HepG2 (cell line): ENCODE results near the gene PRR35. TPM values are rescaled to one million over a fixed set of nuclear protein-coding genes. Genes with fewer than 3 reads are reported as not detected.
A peak's percentile ranks its signal among the peaks of the same experiment; 100 is the strongest.

Experiments
- CREM ChIP-seq, 2 experiments: sonication (generic) in 1 of 2; formaldehyde crosslinking in 1 of 2; IDR thresholded peaks; 2 replicates each; pipeline versions ENCODE4 v1.4.0 to v1.6.1; 2016 to 2020; ENCODE audit warnings: antibody characterized with exemption in 1 of 2, mild to moderate bottlenecking in 1 of 2, missing genetic modification reagents in 1 of 2
- ESRRA ChIP-seq: sonication (generic); formaldehyde crosslinking; IDR thresholded peaks from 2 replicates; pipeline ENCODE4 v1.5.1; 2020; ENCODE audit warnings: mild to moderate bottlenecking, low read depth, missing genetic modification reagents
- FOSL1 ChIP-seq: sonication (generic); formaldehyde crosslinking; IDR thresholded peaks from 2 replicates; pipeline ENCODE4 v1.9.0; 2021; ENCODE audit warnings: missing genetic modification reagents, borderline replicate concordance
- GPN1 ChIP-seq: sonication (generic); formaldehyde crosslinking; IDR thresholded peaks from 2 replicates; pipeline ENCODE4 v1.5.1; 2020; ENCODE audit warnings: missing genetic modification reagents, borderline replicate concordance
- HOXA3 ChIP-seq: sonication (generic); formaldehyde crosslinking; IDR thresholded peaks from 2 replicates; pipeline ENCODE4 v1.5.0; 2020; ENCODE audit warnings: missing genetic modification reagents
- MIER3 ChIP-seq: IDR thresholded peaks from 2 replicates; pipeline ENCODE4 v1.6.1; 2016; ENCODE audit warnings: missing compliant biosample characterization, borderline replicate concordance
- NFATC3 ChIP-seq: sonication (generic); formaldehyde crosslinking; IDR thresholded peaks from 2 replicates; pipeline ENCODE4 v1.5.1; 2020; ENCODE audit warnings: mild to moderate bottlenecking, missing genetic modification reagents
- RXRB ChIP-seq: IDR thresholded peaks from 2 replicates; pipeline ENCODE4 v1.6.1; 2016; ENCODE audit warnings: borderline replicate concordance, missing genetic modification reagents, missing compliant biosample characterization
- SNAI1 ChIP-seq: sonication (generic); formaldehyde crosslinking; IDR thresholded peaks from 2 replicates; pipeline ENCODE4 v1.5.0; 2020; ENCODE audit warnings: mild to moderate bottlenecking, missing genetic modification reagents, borderline replicate concordance
- ZNF263 ChIP-seq: sonication (generic); formaldehyde crosslinking; IDR thresholded peaks from 2 replicates; pipeline ENCODE4 v1.4.0; 2020; ENCODE audit warnings: missing genetic modification reagents
- ZNF317 ChIP-seq: sonication (generic); formaldehyde crosslinking; IDR thresholded peaks from 2 replicates; pipeline ENCODE4 v1.5.0; 2020; ENCODE audit warnings: mild to moderate bottlenecking, missing genetic modification reagents
- polyA plus RNA-seq, 8 experiments: library from polyadenylated mRNA; depleted of rRNA in 3 of 8; stranded (reverse) in 7 of 8; unstranded in 1 of 8; fragments of >200 nt; fragmentation: Illumina TruSeq in 4 of 8; extraction: Trizol in 4 of 8; gene quantifications; 2 replicates each; pipeline versions ENCODE4 v1.2.1 to v1.2.3, GENCODE V29; 2011 to 2016; ENCODE audit warnings: low read depth in 4 of 8, missing spikeins in 1 of 8, mixed read lengths in 1 of 8; ENCODE audit not compliant: insufficient read depth in 1 of 8
- total RNA-seq, 5 experiments: library from RNA; depleted of rRNA; stranded (reverse); fragments of >200 nt; fragmentation: Illumina TruSeq; extraction: Trizol; gene quantifications; 2 replicates each; pipeline ENCODE4 v1.2.3, GENCODE V29; 2016; ENCODE audit warnings: low read depth in 1 of 5
- TF ChIP-seq, protein P1 (sequence below): IDR thresholded peaks from 2 replicates; pipeline ENCODE4 v1.6.1; 2016
- TF ChIP-seq, protein P2 (sequence below): sonication (generic); formaldehyde crosslinking; IDR thresholded peaks from 2 replicates; pipeline ENCODE4 v1.5.1; 2020; ENCODE audit warnings: mild to moderate bottlenecking, missing genetic modification reagents, moderate library complexity
- TF ChIP-seq, protein P3 (sequence below): IDR thresholded peaks from 2 replicates; pipeline ENCODE4 v1.6.1; 2012; ENCODE audit warnings: inconsistent platforms
- TF ChIP-seq, protein P4 (sequence below): sonication (generic); formaldehyde crosslinking; IDR thresholded peaks from 2 replicates; pipeline ENCODE4 v1.9.0; 2022; ENCODE audit warnings: low read depth, missing genetic modification reagents
- TF ChIP-seq, protein P5 (sequence below): sonication (generic); formaldehyde crosslinking; IDR thresholded peaks from 2 replicates; pipeline ENCODE4 v1.4.0; 2020; ENCODE audit warnings: missing genetic modification reagents

PRR35 gene
- total and polyA plus RNA-seq, 2 of the 13 experiments (the other 11 are each of a cell fraction or from before 2014, with no cell fraction given), result 0.07 to 0.16 TPM

DNA sequence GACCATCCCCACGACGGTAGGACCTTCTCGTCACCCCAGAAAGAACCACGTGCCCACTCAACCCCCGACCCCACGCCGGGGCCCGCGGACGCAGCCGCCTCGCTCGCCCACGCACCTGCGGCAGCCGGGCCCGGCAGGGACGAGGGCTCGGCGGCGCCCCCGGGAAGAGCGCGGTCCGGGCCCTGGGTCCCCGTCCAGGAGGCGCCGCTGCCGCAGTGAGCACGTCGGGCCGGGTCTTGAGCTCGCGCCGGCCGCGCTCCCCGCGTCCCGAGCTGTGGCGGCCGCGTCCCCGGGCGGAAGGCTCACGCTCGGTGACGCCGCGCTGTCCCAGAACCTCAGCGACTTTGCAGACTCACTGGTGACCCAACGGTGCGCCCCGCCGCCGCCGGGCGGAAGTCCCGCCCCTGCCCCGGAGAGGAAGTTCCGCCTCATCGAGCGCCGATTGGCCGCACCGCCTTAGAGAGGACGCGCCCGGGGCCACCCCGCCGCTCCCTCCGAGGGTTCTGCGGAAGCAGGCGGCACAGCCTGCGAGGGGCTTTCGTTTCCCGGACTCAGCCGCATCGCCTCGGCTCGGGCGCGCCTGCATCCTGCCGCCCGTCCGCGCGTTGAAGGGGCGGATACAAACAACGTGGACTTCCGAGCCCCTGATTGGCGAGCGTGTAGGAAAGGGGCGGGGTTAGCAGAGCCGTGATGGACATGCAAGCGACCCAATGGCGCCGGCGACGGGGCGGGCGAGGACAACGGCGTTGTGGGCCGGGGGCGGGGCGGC is 28.9 kb downstream of the PRR35 start (continued):
- TF ChIP-seq, protein P1, sequence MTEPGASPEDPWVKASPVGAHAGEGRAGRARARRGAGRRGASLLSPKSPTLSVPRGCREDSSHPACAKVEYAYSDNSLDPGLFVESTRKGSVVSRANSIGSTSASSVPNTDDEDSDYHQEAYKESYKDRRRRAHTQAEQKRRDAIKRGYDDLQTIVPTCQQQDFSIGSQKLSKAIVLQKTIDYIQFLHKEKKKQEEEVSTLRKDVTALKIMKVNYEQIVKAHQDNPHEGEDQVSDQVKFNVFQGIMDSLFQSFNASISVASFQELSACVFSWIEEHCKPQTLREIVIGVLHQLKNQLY (CRISPR knock-in tag), result no peak
- TF ChIP-seq NFATC3 (CRISPR knock-in tag) (peak; percentile 42; the same call in 1 of the 2 replicates), HOXA3 (CRISPR knock-in tag) (peak; percentile 35; the same call in 1 of the 2 replicates), FOSL1 (CRISPR knock-in tag) (no peak), MIER3 (CRISPR knock-in tag) (no peak), ZNF263 (CRISPR knock-in tag) (0 out of 2 replicates have a peak, but pooled peaks have one; percentile 25), CREM (IDR thresholded peaks at IDR 0.05) (peak; percentile 54; the same call in 1 of the 2 replicates), CREM (CRISPR knock-in tag; IDR thresholded peaks at IDR 0.05) (no peak), ZNF317 (CRISPR knock-in tag) (0 out of 2 replicates have a peak, but pooled peaks have one; percentile 36), GPN1 (CRISPR knock-in tag) (0 out of 2 replicates have a peak, but pooled peaks have one; percentile 20), ESRRA (peak; percentile 66), SNAI1 (CRISPR knock-in tag) (0 out of 2 replicates have a peak, but pooled peaks have one; percentile 55), RXRB (CRISPR knock-in tag) (peak; percentile 38; the same call in 1 of the 2 replicates)
- TF ChIP-seq, protein P2, sequence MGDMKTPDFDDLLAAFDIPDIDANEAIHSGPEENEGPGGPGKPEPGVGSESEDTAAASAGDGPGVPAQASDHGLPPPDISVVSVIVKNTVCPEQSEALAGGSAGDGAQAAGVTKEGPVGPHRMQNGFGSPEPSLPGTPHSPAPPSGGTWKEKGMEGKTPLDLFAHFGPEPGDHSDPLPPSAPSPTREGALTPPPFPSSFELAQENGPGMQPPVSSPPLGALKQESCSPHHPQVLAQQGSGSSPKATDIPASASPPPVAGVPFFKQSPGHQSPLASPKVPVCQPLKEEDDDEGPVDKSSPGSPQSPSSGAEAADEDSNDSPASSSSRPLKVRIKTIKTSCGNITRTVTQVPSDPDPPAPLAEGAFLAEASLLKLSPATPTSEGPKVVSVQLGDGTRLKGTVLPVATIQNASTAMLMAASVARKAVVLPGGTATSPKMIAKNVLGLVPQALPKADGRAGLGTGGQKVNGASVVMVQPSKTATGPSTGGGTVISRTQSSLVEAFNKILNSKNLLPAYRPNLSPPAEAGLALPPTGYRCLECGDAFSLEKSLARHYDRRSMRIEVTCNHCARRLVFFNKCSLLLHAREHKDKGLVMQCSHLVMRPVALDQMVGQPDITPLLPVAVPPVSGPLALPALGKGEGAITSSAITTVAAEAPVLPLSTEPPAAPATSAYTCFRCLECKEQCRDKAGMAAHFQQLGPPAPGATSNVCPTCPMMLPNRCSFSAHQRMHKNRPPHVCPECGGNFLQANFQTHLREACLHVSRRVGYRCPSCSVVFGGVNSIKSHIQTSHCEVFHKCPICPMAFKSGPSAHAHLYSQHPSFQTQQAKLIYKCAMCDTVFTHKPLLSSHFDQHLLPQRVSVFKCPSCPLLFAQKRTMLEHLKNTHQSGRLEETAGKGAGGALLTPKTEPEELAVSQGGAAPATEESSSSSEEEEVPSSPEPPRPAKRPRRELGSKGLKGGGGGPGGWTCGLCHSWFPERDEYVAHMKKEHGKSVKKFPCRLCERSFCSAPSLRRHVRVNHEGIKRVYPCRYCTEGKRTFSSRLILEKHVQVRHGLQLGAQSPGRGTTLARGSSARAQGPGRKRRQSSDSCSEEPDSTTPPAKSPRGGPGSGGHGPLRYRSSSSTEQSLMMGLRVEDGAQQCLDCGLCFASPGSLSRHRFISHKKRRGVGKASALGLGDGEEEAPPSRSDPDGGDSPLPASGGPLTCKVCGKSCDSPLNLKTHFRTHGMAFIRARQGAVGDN (CRISPR knock-in tag), result peak; percentile 47
- TF ChIP-seq, protein P3, sequence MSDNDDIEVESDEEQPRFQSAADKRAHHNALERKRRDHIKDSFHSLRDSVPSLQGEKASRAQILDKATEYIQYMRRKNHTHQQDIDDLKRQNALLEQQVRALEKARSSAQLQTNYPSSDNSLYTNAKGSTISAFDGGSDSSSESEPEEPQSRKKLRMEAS, result 0 out of 2 replicates have a peak, but pooled peaks have one; percentile 39
- TF ChIP-seq, protein P4, sequence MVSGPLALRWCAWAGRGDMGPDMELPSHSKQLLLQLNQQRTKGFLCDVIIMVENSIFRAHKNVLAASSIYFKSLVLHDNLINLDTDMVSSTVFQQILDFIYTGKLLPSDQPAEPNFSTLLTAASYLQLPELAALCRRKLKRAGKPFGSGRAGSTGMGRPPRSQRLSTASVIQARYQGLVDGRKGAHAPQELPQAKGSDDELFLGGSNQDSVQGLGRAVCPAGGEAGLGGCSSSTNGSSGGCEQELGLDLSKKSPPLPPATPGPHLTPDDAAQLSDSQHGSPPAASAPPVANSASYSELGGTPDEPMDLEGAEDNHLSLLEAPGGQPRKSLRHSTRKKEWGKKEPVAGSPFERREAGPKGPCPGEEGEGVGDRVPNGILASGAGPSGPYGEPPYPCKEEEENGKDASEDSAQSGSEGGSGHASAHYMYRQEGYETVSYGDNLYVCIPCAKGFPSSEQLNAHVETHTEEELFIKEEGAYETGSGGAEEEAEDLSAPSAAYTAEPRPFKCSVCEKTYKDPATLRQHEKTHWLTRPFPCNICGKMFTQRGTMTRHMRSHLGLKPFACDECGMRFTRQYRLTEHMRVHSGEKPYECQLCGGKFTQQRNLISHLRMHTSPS, result no peak
- TF ChIP-seq, protein P5, sequence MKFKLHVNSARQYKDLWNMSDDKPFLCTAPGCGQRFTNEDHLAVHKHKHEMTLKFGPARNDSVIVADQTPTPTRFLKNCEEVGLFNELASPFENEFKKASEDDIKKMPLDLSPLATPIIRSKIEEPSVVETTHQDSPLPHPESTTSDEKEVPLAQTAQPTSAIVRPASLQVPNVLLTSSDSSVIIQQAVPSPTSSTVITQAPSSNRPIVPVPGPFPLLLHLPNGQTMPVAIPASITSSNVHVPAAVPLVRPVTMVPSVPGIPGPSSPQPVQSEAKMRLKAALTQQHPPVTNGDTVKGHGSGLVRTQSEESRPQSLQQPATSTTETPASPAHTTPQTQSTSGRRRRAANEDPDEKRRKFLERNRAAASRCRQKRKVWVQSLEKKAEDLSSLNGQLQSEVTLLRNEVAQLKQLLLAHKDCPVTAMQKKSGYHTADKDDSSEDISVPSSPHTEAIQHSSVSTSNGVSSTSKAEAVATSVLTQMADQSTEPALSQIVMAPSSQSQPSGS (CRISPR knock-in tag), result peak; percentile 48; the same call in 1 of the 2 replicates
